Activated T-cell treated with anti-CD3 and anti-CD28 coated beads for 48 hours (primary cell): Measurements from ENCODE around the gene CFAP92.

Experiments used
- DNase-seq: peaks from one replicate; pipeline ENCODE4 v3.0.0-alpha.2; 2020; ENCODE audit warnings: low read depth

CFAP92 gene

DNA sequence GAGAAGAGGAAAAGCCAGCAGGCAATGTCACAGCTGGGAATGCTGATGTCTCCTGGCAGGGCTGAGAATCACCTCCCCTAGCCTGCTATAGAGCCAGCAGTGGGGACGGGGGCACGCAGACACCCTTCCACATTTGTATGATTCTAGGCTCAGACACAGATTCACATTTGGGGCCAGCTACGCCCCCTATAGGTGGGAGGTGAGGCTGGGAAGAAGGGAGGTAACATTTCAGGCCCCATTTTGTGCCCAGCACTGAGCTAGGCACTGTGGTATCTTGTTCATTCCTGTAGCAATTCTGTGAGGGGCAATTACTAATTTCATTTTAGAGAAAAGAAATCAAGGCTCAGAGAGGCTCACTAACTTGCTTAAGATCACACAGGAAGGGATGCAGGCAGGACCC, 130.3 kb downstream of the CFAP92 start:
- no peak for DNase-seq

DNA sequence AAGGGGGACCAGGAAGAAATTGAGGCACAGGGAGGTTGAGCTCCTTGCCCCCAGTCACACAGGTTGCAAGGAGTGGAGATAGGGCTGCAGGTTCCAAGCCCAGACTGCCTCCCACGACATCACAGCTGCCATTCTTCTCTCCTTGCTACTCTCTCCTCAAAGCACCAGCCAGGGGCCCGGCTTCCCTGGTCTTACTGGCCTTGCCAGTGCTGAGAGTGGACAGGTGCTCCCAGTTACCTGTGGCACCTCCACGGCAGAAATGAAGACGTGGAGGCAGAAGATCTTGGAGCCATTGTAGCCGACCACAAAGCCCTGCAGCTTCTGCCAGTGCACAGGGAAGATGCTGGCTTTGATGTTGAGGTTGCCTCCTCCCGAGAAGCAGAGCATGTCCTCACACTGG, 132.4 kb downstream of the CFAP92 start:
- no peak for DNase-seq
